ENCODE results near the gene EPHA8. TPM values are rescaled to one million over a fixed set of nuclear protein-coding genes. Genes with fewer than 3 reads are reported as not detected.

EPHA8 gene
- total and polyA plus RNA-seq, 3 donors from 2014 or later, result 2.3 to 6.0 (median 5.2) TPM

DNA sequence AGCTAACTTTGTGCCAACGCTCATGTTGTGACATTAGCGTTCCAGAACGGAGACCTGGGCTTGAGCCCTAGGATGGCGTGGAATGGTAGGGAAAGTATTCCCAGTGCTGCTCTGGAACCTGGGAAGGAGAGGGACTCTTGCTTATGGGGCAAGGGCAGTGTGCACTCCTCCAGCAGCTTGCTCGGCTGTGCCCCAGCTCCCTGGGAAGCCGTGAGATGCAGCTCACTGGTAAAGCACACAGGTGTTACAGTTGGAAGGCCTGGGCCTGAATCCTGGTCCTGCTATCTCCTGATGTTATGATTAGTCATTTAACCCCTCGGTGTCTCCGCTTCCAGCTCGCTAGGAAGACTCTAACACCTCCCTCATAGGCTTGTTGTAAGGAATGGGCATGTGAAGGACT, 42.4 kb upstream of the EPHA8 start:
- H3K36me3 ChIP-seq (ENCODE audit: low read depth, missing control alignments), result no peaks in the 10 kb centered on the region
- no peak overlapping the region for H3K27ac ChIP-seq
- no peaks in the 10 kb centered on the region for H3K9me3 ChIP-seq
- H3K27me3 ChIP-seq, result no peaks in the 10 kb centered on the region
- H3K4me1 ChIP-seq, result no peaks in the 10 kb centered on the region
- no peak overlapping the region for H3K4me3 ChIP-seq
- intact Hi-C loops (cut with DNase I; ENCODE audit: low total_unique reads), result no loop called here
- 93 to 96% methylated on average over 9 of the region's 9 CpGs for WGBS, 2 donors
- no peak for TF ChIP-seq POLR2A (IDR thresholded peaks at IDR 0.05)
- TF ChIP-seq, protein P1, sequence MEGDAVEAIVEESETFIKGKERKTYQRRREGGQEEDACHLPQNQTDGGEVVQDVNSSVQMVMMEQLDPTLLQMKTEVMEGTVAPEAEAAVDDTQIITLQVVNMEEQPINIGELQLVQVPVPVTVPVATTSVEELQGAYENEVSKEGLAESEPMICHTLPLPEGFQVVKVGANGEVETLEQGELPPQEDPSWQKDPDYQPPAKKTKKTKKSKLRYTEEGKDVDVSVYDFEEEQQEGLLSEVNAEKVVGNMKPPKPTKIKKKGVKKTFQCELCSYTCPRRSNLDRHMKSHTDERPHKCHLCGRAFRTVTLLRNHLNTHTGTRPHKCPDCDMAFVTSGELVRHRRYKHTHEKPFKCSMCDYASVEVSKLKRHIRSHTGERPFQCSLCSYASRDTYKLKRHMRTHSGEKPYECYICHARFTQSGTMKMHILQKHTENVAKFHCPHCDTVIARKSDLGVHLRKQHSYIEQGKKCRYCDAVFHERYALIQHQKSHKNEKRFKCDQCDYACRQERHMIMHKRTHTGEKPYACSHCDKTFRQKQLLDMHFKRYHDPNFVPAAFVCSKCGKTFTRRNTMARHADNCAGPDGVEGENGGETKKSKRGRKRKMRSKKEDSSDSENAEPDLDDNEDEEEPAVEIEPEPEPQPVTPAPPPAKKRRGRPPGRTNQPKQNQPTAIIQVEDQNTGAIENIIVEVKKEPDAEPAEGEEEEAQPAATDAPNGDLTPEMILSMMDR (IDR thresholded peaks at IDR 0.05), result no peak
- no peak for DNase-seq

DNA sequence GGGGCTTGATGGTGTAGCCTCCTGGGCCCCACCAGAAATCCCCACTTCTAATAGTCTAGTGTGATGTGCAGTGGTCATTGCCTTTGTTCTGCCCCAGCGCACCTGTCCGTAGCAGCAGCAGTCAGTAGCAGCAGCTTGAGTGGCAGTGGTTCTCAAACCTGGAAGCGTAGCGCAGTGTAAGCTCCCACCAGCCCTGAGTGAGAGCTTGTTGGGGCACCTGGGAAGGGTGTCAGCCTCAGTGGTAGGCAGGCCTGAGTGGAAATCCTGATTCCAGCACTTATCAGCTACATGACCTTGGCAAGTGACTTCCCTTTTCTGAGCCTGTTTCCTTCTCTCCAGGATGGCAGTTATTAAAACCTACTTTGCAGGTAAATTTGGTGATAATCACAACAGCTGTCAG, 41.6 kb upstream of the EPHA8 start:
- no peaks in the 10 kb centered on the region for H3K27me3 ChIP-seq
- no peaks in the 10 kb centered on the region for H3K36me3 ChIP-seq (ENCODE audit: low read depth, missing control alignments)
- H3K4me1 ChIP-seq, result no peaks in the 10 kb centered on the region
- H3K4me3 ChIP-seq, result no peak overlapping the region
- TF ChIP-seq POLR2A (IDR thresholded peaks at IDR 0.05), result no peak
- TF ChIP-seq, protein P1 (IDR thresholded peaks at IDR 0.05), result no peak
- no peak overlapping the region for H3K27ac ChIP-seq
- intact Hi-C loops (cut with DNase I; ENCODE audit: low total_unique reads), result no loop called here
- WGBS, 2 donors, result 85 to 100% methylated on average over 2 to 4 of the region's 4 CpGs
- no peak for DNase-seq
- H3K9me3 ChIP-seq, result no peaks in the 10 kb centered on the region

DNA sequence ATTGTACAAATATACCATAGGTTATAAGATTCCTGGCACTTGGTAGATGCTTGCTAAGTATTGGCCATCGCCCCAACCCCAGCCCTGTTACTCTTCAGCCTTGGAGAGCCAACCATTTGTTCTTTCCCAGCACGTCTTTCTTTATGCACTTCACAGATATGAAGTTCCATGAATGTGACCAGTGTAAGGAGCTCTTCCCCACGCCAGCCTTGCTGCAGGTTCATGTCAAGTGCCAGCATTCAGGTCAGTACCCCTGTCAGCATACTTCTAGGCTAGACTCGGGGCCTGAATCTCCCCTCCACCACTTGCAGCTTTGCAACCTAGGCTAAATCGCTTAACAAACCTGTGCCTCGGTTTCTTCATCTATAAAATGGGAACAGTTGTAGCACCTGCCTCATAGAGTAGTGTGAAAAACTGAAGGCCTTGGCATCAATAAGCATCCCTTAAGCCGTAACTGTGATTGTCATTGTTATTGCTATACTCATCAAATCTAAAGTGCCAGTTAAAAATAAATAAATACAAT, 41.0 kb upstream of the EPHA8 start:
- H3K9me3 ChIP-seq, result no peaks in the 10 kb centered on the region
- no peaks in the 10 kb centered on the region for H3K27me3 ChIP-seq
- H3K4me3 ChIP-seq, result no peak overlapping the region
- WGBS, 2 donors, result 94 to 95% methylated on average over 7 of the region's 7 CpGs
- no peak for DNase-seq
- no peaks in the 10 kb centered on the region for H3K36me3 ChIP-seq (ENCODE audit: low read depth, missing control alignments)
- H3K4me1 ChIP-seq, result no peaks in the 10 kb centered on the region
- no peak overlapping the region for H3K27ac ChIP-seq
- intact Hi-C loops (cut with DNase I; ENCODE audit: low total_unique reads), result no loop called here
- TF ChIP-seq POLR2A (IDR thresholded peaks at IDR 0.05), result no peak
- TF ChIP-seq, protein P1 (IDR thresholded peaks at IDR 0.05), result no peak

DNA sequence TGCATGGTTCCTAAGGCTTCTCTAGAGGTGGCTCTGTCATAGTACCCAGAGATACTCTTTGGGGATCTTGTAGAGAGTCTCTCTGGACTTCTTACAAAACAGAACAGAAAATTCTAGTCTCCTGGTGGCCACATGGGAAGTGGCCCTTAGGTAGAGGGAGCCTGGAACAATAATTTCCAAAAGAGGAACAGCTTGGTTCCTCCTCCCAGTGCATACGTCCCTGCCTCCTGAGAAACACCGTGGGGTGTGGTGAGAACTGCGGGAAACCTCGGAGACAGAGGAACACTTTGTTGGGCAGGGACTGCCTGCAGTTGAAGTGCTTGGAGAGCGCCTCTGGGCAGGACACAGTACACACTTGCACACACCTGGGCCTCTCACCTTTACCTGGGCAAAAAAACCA, 38.8 kb upstream of the EPHA8 start:
- 88 to 90% methylated on average over 5 of the region's 5 CpGs for WGBS, 2 donors
- intact Hi-C loops (cut with DNase I; ENCODE audit: low total_unique reads), result no loop called here
- TF ChIP-seq, protein P1 (IDR thresholded peaks at IDR 0.05), result no peak
- no peak for TF ChIP-seq POLR2A (IDR thresholded peaks at IDR 0.05)

DNA sequence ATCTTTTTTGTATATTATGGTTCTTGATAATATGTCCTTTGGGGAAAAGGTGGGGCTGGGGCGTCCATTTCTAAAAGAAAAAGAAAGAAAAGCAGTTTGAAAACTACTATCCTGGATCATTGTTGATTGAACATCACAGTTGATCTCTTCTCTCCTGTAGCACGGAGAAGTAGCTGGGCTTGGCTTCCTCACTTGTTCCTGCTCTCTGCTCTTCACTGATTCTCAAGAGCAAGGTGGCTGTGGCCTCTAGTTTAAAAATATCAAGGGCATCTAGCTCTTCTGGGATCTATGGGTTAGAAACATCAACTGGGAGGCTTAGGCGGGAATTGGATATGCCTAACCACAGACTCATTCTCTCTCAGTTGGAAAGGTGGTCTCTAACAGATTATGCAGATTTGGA, 38.1 kb upstream of the EPHA8 start:
- H3K9me3 ChIP-seq, result no peaks in the 10 kb centered on the region
- no peak overlapping the region for H3K4me3 ChIP-seq
- 89 to 96% methylated on average over 3 of the region's 3 CpGs for WGBS, 2 donors
- no peak for DNase-seq
- no peaks in the 10 kb centered on the region for H3K36me3 ChIP-seq (ENCODE audit: low read depth, missing control alignments)
- TF ChIP-seq, protein P1 (IDR thresholded peaks at IDR 0.05), result no peak
- no peak for TF ChIP-seq POLR2A (IDR thresholded peaks at IDR 0.05)
- H3K27ac ChIP-seq, result no peak overlapping the region
- intact Hi-C loops (cut with DNase I; ENCODE audit: low total_unique reads), result no loop called here
- H3K4me1 ChIP-seq, result no peaks in the 10 kb centered on the region
- no peaks in the 10 kb centered on the region for H3K27me3 ChIP-seq

More for the DNA sequence above, 38.8 kb upstream of the EPHA8 start:
- H3K9me3 ChIP-seq, result no peaks in the 10 kb centered on the region
- no peak overlapping the region for H3K27ac ChIP-seq
- no peaks in the 10 kb centered on the region for H3K4me1 ChIP-seq
- H3K27me3 ChIP-seq, result no peaks in the 10 kb centered on the region
- no peaks in the 10 kb centered on the region for H3K36me3 ChIP-seq (ENCODE audit: low read depth, missing control alignments)
- no peak overlapping the region for H3K4me3 ChIP-seq
- DNase-seq, result no peak

All from testis (tissue), 3 donors.